ENCODE measurements around the gene TNPO1. TPM values are rescaled to one million over a fixed set of nuclear protein-coding genes. Genes with fewer than 3 reads are reported as not detected.

The TNPO1 gene
- total RNA-seq, result 243 and 256 TPM in 2 replicates

- Histone ChIP-seq H2AFZ (ENCODE audit: low read length) (peak within 1 kb of the TSS; percentile 96), H3K27me3 (ENCODE audit: insufficient read depth, low read length) (no peaks in the 10 kb centered on the region), H3K27ac (ENCODE audit: low read depth, low read length) (peak within 1 kb of the TSS; percentile 96), H3K4me3 (ENCODE audit: insufficient read depth, low read length) (peak within 1 kb of the TSS; percentile 92), H4K20me1 (ENCODE audit: insufficient read depth, low read length) (peaks cover 8% of the 10 kb centered on the region), H3K9me3 (ENCODE audit: low read depth, low read length) (no peaks in the 10 kb centered on the region), H3K79me2 (ENCODE audit: insufficient read depth, low read length) (peaks cover 48% of the 10 kb centered on the region), H3K4me2 (ENCODE audit: insufficient read depth, low read length) (peak within 1 kb of the TSS; percentile 88), H3K36me3 (ENCODE audit: insufficient read depth, low read length) (no peaks in the 10 kb centered on the region), H3K4me1 (ENCODE audit: insufficient read depth, low read length) (peaks cover 21% of the 10 kb centered on the region)
- TF ChIP-seq CTCF (IDR thresholded peaks at IDR 0.05; ENCODE audit: extremely low read depth, low read depth, low read length), result no peak
- DNase-seq (ENCODE audit: insufficient read length, low spot score, missing footprints), result peak; percentile 95
Observed at GRCh38 chr5:72816284-72817075, at the start of gene TNPO1. TNPO1 (plus strand) TSS chr5:72816661; CDS start chr5:72816738, 77 bp downstream.

- H3K27ac ChIP-seq (ENCODE audit: low read depth, low read length), result no peak overlapping the region
- H3K4me1 ChIP-seq (ENCODE audit: insufficient read depth, low read length), result no peaks in the 10 kb centered on the region
- H4K20me1 ChIP-seq (ENCODE audit: insufficient read depth, low read length), result no peaks in the 10 kb centered on the region
- no peaks in the 10 kb centered on the region for H3K27me3 ChIP-seq (ENCODE audit: insufficient read depth, low read length)
- DNase-seq (ENCODE audit: insufficient read length, low spot score, missing footprints), result peak; percentile 42
- H3K36me3 ChIP-seq (ENCODE audit: insufficient read depth, low read length), result no peaks in the 10 kb centered on the region
- H2AFZ ChIP-seq (ENCODE audit: low read length), result no peak overlapping the region
- H3K4me2 ChIP-seq (ENCODE audit: insufficient read depth, low read length), result peak overlapping the region; percentile 1
- H3K79me2 ChIP-seq (ENCODE audit: insufficient read depth, low read length), result no peaks in the 10 kb centered on the region
- TF ChIP-seq CTCF (IDR thresholded peaks at IDR 0.05; ENCODE audit: extremely low read depth, low read depth, low read length), result no peak
- no peaks in the 10 kb centered on the region for H3K9me3 ChIP-seq (ENCODE audit: low read depth, low read length)
- no peak overlapping the region for H3K4me3 ChIP-seq (ENCODE audit: insufficient read depth, low read length)
Observed at GRCh38 chr5:72767289-72768010, 49.0 kb upstream of the TNPO1 start.

GRCh38 chr5:72770266-72770665, 46.2 kb upstream of the TNPO1 start:
- Histone ChIP-seq H3K79me2 (ENCODE audit: insufficient read depth, low read length) (no peaks in the 10 kb centered on the region), H4K20me1 (ENCODE audit: insufficient read depth, low read length) (no peaks in the 10 kb centered on the region), H3K4me3 (ENCODE audit: insufficient read depth, low read length) (no peak overlapping the region), H2AFZ (ENCODE audit: low read length) (no peak overlapping the region), H3K27ac (ENCODE audit: low read depth, low read length) (no peak overlapping the region), H3K4me2 (ENCODE audit: insufficient read depth, low read length) (no peak overlapping the region), H3K27me3 (ENCODE audit: insufficient read depth, low read length) (no peaks in the 10 kb centered on the region), H3K4me1 (ENCODE audit: insufficient read depth, low read length) (no peaks in the 10 kb centered on the region), H3K36me3 (ENCODE audit: insufficient read depth, low read length) (no peaks in the 10 kb centered on the region), H3K9me3 (ENCODE audit: low read depth, low read length) (no peaks in the 10 kb centered on the region)
- no peak for TF ChIP-seq CTCF (IDR thresholded peaks at IDR 0.05; ENCODE audit: extremely low read depth, low read depth, low read length)
- no peak for DNase-seq (ENCODE audit: insufficient read length, low spot score, missing footprints)

GRCh38 chr5:72776684-72777083, 39.8 kb upstream of the TNPO1 start:
- no peak overlapping the region for H3K4me2 ChIP-seq (ENCODE audit: insufficient read depth, low read length)
- H3K36me3 ChIP-seq (ENCODE audit: insufficient read depth, low read length), result no peaks in the 10 kb centered on the region
- no peak overlapping the region for H3K4me3 ChIP-seq (ENCODE audit: insufficient read depth, low read length)
- no peak for DNase-seq (ENCODE audit: insufficient read length, low spot score, missing footprints)
- peaks cover 5% of the 10 kb centered on the region for H3K9me3 ChIP-seq (ENCODE audit: low read depth, low read length)
- H3K27ac ChIP-seq (ENCODE audit: low read depth, low read length), result no peak overlapping the region
- no peaks in the 10 kb centered on the region for H3K79me2 ChIP-seq (ENCODE audit: insufficient read depth, low read length)
- H3K4me1 ChIP-seq (ENCODE audit: insufficient read depth, low read length), result no peaks in the 10 kb centered on the region
- no peak for TF ChIP-seq CTCF (IDR thresholded peaks at IDR 0.05; ENCODE audit: extremely low read depth, low read depth, low read length)
- H3K27me3 ChIP-seq (ENCODE audit: insufficient read depth, low read length), result no peaks in the 10 kb centered on the region
- H4K20me1 ChIP-seq (ENCODE audit: insufficient read depth, low read length), result no peaks in the 10 kb centered on the region
- no peak overlapping the region for H2AFZ ChIP-seq (ENCODE audit: low read length)
